Measurements from ENCODE around the gene IFT52.

GRCh38 chr20:43554369-43554768 lies 36.4 kb upstream of the IFT52 start:
- TF ChIP-seq POLR2A (IDR thresholded peaks at IDR 0.05): no peak
- TF ChIP-seq, protein P1, sequence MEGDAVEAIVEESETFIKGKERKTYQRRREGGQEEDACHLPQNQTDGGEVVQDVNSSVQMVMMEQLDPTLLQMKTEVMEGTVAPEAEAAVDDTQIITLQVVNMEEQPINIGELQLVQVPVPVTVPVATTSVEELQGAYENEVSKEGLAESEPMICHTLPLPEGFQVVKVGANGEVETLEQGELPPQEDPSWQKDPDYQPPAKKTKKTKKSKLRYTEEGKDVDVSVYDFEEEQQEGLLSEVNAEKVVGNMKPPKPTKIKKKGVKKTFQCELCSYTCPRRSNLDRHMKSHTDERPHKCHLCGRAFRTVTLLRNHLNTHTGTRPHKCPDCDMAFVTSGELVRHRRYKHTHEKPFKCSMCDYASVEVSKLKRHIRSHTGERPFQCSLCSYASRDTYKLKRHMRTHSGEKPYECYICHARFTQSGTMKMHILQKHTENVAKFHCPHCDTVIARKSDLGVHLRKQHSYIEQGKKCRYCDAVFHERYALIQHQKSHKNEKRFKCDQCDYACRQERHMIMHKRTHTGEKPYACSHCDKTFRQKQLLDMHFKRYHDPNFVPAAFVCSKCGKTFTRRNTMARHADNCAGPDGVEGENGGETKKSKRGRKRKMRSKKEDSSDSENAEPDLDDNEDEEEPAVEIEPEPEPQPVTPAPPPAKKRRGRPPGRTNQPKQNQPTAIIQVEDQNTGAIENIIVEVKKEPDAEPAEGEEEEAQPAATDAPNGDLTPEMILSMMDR (IDR thresholded peaks at IDR 0.05): no peak
- TF ChIP-seq EP300 (IDR thresholded peaks at IDR 0.05): no peak

Measured in tibial nerve (tissue), 4 donors.